Measurements from ENCODE around the gene RHOBTB1. TPM values are rescaled to one million over a fixed set of nuclear protein-coding genes. Genes with fewer than 3 reads are reported as not detected.

RHOBTB1 gene
- total RNA-seq, 1 donor from 2014 or later = 21.5 TPM

- H3K79me2 ChIP-seq (ENCODE audit: low read depth) = no peaks in the 10 kb centered on the region
Measured at GRCh38 chr10:60890811-60891210, 53.2 kb downstream of the RHOBTB1 start.

GRCh38 chr10:60883187-60883586 is 60.8 kb downstream of the RHOBTB1 start:
- Histone ChIP-seq H3K4me3 (no peak overlapping the region), H3K27me3 (no peaks in the 10 kb centered on the region), H3K9ac (no peak overlapping the region), H2AFZ (replicated peaks) (no peak overlapping the region), H3K79me2 (ENCODE audit: low read depth) (no peaks in the 10 kb centered on the region), H3F3A (ENCODE audit: low read depth) (peaks cover 13% of the 10 kb centered on the region), H4K20me1 (ENCODE audit: low read depth) (no peaks in the 10 kb centered on the region), H3K4me2 (no peak overlapping the region), H3K27ac (no peak overlapping the region), H3K36me3 (no peaks in the 10 kb centered on the region), H3K4me1 (peaks cover 13% of the 10 kb centered on the region), H3K9me3 (ENCODE audit: low read depth) (no peaks in the 10 kb centered on the region)
- Mint-ChIP-seq H3K4me1 (peaks cover 14% of the 10 kb centered on the region), H3K27me3 (ENCODE audit: insufficient read depth, low read depth) (peaks cover 2% of the 10 kb centered on the region), H3K4me3 (no peak overlapping the region), H3K27ac (peak overlapping the region; percentile 90), H3K36me3 (peaks cover 23% of the 10 kb centered on the region), H3K9me3 (no peaks in the 10 kb centered on the region)
- DNase-seq (ENCODE audit: low spot score) = peak; percentile 51
- TF ChIP-seq EZH2phosphoT487 (IDR thresholded peaks at IDR 0.05) (no peak), EZH2 (IDR thresholded peaks at IDR 0.05) (no peak), CTCF (IDR thresholded peaks at IDR 0.05) (peak; percentile 58)

More at GRCh38 chr10:60890811-60891210, 53.2 kb downstream of the RHOBTB1 start:
- H2AFZ ChIP-seq (replicated peaks) = no peak overlapping the region
- H3K4me3 Mint-ChIP-seq = no peak overlapping the region
- TF ChIP-seq EZH2 (IDR thresholded peaks at IDR 0.05) (no peak), CTCF (IDR thresholded peaks at IDR 0.05) (no peak), EZH2phosphoT487 (IDR thresholded peaks at IDR 0.05) (no peak)
- no peak overlapping the region for H3K4me2 ChIP-seq
- H3K9ac ChIP-seq = no peak overlapping the region
- H3K27me3 ChIP-seq = no peaks in the 10 kb centered on the region
- H3F3A ChIP-seq (ENCODE audit: low read depth) = no peaks in the 10 kb centered on the region
- no peaks in the 10 kb centered on the region for H3K9me3 ChIP-seq (ENCODE audit: low read depth)
- DNase-seq (ENCODE audit: low spot score) = no peak
- H3K4me1 Mint-ChIP-seq = peaks cover 2% of the 10 kb centered on the region
- no peaks in the 10 kb centered on the region for H3K27me3 Mint-ChIP-seq (ENCODE audit: insufficient read depth, low read depth)
- no peaks in the 10 kb centered on the region for H4K20me1 ChIP-seq (ENCODE audit: low read depth)
- peaks cover 19% of the 10 kb centered on the region for H3K36me3 Mint-ChIP-seq
- H3K9me3 Mint-ChIP-seq = no peaks in the 10 kb centered on the region
- no peaks in the 10 kb centered on the region for H3K4me1 ChIP-seq
- H3K27ac Mint-ChIP-seq = no peak overlapping the region
- H3K36me3 ChIP-seq = no peaks in the 10 kb centered on the region
- no peak overlapping the region for H3K27ac ChIP-seq
- H3K4me3 ChIP-seq = no peak overlapping the region

GRCh38 chr10:60878224-60878623 is 65.8 kb downstream of the RHOBTB1 start:
- Histone ChIP-seq H2AFZ (replicated peaks) (no peak overlapping the region), H3K4me3 (no peak overlapping the region), H3K9me3 (ENCODE audit: low read depth) (no peaks in the 10 kb centered on the region), H3F3A (ENCODE audit: low read depth) (peaks cover 4% of the 10 kb centered on the region), H3K36me3 (no peaks in the 10 kb centered on the region), H3K79me2 (ENCODE audit: low read depth) (no peaks in the 10 kb centered on the region), H3K27me3 (no peaks in the 10 kb centered on the region), H3K27ac (no peak overlapping the region), H4K20me1 (ENCODE audit: low read depth) (no peaks in the 10 kb centered on the region), H3K4me2 (no peak overlapping the region), H3K4me1 (peaks cover 3% of the 10 kb centered on the region), H3K9ac (no peak overlapping the region)
- H3K4me3 Mint-ChIP-seq = no peak overlapping the region
- peaks cover 8% of the 10 kb centered on the region for H3K4me1 Mint-ChIP-seq
- peaks cover 2% of the 10 kb centered on the region for H3K27me3 Mint-ChIP-seq (ENCODE audit: insufficient read depth, low read depth)
- no peaks in the 10 kb centered on the region for H3K9me3 Mint-ChIP-seq
- TF ChIP-seq CTCF (IDR thresholded peaks at IDR 0.05) = no peak
- DNase-seq (ENCODE audit: low spot score) = no peak
- H3K36me3 Mint-ChIP-seq = peaks cover 3% of the 10 kb centered on the region
- no peak overlapping the region for H3K27ac Mint-ChIP-seq

GRCh38 chr10:60877777-60878120 is 66.2 kb downstream of the RHOBTB1 start:
- H3K9me3 Mint-ChIP-seq = no peaks in the 10 kb centered on the region

More at GRCh38 chr10:60877777-60878120, 66.2 kb downstream of the RHOBTB1 start:
- Histone ChIP-seq H3K9me3 (ENCODE audit: low read depth) (no peaks in the 10 kb centered on the region), H3K4me2 (no peak overlapping the region), H3K9ac (no peak overlapping the region), H2AFZ (replicated peaks) (no peak overlapping the region), H3K27ac (no peak overlapping the region), H4K20me1 (ENCODE audit: low read depth) (no peaks in the 10 kb centered on the region), H3F3A (ENCODE audit: low read depth) (peaks cover under 1% of the 10 kb centered on the region), H3K4me3 (no peak overlapping the region), H3K79me2 (ENCODE audit: low read depth) (no peaks in the 10 kb centered on the region), H3K4me1 (no peaks in the 10 kb centered on the region), H3K27me3 (no peaks in the 10 kb centered on the region), H3K36me3 (no peaks in the 10 kb centered on the region)
- no peak overlapping the region for H3K4me3 Mint-ChIP-seq
- no peak for TF ChIP-seq EZH2phosphoT487 (IDR thresholded peaks at IDR 0.05)
- no peak for TF ChIP-seq EZH2 (IDR thresholded peaks at IDR 0.05)
- TF ChIP-seq CTCF (IDR thresholded peaks at IDR 0.05) = no peak
- peaks cover 3% of the 10 kb centered on the region for H3K4me1 Mint-ChIP-seq
- DNase-seq (ENCODE audit: low spot score) = no peak
- H3K36me3 Mint-ChIP-seq = peaks cover 3% of the 10 kb centered on the region
- peaks cover 2% of the 10 kb centered on the region for H3K27me3 Mint-ChIP-seq (ENCODE audit: insufficient read depth, low read depth)
- no peak overlapping the region for H3K27ac Mint-ChIP-seq
